GM19328 (cell line): ENCODE data around the gene KCNJ12.
"Not testable (repeated sequence)": the region's sequence is repeated elsewhere in the genome, so short reads cannot be mapped to it uniquely, and the experiment has no call there.

Source experiments
- ATAC-seq: cut with Tn5 transposase; IDR thresholded peaks from one replicate; pipeline ENCODE4 v1.9.1; 2021; ENCODE audit warnings: mild to moderate bottlenecking, moderate library complexity; ENCODE audit not compliant: unreplicated experiment

Gene KCNJ12

DNA sequence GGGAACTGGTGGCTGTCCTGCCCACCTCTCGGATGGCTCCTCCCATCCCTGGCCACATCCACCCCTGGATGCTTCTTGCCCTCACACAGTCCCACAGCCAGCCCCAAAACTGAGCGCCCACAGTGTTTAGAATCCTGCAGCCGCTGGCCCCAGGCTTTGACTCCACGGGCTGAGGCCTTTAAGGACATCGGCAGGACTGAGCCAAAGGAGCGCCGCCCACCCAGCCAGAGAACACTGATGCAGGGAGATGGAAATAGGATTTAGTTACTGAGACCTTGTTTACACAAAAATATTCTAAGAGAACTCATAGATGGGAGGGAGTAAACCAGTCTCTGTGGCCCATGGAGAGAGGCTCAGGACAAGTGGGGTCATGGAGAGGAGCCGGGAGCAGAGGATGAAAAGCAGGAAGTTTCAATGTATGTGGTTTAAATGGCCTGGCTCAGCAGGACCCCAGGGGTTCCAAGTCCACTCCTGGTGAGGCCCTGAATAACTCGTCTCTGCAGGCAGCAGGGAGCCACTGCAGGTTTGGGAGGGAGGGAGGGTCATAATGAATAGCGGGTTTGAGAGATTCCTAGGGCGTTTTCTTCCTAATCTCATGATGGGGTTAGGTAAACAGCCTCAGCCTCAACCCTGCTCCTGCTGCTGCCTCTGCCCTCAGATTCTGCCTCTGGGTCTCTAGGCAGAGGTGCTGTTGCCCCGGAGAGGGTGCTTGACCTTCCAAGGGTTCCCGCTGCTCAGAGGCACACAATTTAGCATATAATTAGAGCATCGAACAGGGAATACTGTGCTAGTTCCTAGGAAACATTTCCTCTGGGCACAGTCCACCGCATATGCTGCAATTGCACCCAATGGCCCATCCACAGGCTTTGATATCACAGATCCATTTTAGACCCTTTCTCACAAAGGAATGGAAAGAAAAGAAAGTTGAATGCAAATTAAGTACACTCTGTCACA is 61.0 kb downstream of the KCNJ12 start:
- ATAC-seq, result not testable (repeated sequence)

DNA sequence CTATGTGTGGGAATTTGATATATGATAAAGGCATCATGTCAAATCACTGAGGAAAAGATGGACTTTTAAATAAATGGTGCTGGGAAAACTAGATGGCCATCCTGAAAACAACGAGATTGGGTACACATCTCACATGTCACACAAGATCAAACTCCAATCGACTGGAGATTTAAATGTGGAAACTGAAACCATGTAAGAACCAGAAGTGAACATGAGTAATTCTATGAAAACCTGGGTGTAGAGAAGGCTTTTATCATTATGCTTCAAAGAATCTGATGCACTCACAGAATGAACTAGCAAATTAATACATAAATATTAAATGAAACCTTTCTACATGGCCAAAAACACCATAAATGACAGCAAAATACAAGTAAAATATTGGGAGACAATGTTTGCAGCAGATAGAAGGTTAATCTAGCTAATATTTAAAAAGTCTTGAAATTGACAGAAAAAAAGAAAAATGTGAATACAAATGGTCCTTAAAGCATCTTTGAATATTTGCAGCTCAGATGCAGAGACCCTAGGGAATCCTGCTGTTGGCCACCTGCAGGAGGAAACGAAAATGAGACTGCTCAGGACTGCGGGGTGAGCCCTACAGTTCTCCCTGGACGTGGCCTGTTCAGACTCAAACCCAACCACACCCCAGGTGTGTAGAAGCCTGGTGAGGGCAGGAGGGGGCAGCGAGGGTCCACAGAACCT is 62.3 kb downstream of the KCNJ12 start:
- ATAC-seq, result not testable (repeated sequence)

DNA sequence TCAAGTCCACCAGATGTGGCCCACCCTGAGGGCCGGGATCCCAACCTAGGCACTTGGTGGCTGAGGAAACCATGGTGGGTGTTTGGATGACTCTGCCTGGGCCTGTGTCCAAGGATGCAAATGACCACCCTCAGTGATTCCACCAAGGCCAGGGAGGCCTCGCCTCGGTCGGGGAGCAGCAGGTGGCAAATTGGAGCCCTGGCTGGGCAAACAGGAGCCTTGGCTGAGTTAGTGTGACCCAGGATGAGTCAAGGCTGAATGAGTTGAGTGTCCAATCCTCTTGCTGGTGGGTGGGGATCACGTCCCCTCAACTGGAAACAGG is 62.8 kb downstream of the KCNJ12 start:
- not testable (repeated sequence) for ATAC-seq

DNA sequence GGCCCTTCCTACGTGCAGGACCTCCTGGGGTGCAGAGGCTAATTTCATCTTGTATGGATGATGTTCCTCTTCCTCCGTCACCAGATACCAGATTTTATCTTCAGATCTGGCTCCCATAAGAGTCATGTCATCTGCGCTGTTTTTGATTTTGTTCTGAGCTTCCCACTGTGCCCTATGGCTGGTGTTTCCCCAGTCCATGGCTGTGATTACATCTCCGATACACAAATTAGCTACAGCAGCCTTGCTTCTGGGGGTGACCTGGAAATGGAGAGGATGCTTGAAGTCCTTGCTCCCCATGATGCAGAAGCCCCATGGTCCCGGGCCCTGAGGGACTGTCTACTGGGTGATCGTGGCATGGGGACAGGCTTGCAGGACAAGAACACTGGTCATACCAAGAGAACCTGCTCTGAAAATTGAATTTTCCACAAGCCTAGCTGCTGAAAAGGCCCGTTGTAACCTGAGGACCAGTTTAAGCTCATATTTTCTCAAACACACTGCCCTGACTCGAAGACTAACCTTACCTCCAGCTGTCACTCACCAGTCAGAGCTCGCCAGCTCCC is 69.0 kb downstream of the KCNJ12 start:
- ATAC-seq, result no peak

DNA sequence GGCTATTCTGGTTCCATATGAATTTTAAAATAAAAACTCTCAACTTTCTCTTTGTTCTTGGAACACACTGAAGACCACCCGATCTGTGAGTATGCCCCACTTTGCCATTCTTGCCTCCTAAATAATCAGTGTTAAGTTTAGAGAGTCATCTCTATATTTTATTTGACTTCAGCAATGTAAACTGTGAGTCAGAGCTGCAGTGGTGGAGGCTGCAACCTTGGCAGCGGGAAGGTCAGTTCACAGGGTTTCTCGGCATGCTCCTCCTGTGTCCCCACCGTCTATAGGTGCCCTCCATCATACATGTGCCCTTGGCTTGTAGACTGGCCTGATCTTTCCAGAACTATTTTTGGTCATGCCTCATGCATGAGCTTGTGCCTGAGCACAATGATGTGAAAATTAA is 71.4 kb downstream of the KCNJ12 start:
- ATAC-seq, result not testable (repeated sequence)

DNA sequence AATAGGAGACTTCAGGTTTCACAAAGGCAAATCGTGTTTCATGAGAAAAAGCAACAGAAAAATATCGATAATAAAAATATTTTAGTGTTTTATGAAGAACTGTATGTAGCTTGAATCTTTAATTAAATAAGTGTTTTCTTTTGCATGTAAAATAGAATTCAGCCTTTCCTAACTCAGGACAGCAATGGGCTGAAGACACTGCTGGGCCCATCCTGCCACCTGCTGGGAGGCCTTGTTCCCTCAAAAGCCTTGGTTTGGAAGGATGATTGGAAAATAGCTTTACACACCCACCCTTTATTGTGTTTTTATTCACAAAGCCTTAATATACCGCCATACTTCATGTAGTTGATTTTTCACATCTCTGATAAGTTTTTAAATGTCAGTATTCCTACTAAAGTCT is 73.7 kb downstream of the KCNJ12 start:
- ATAC-seq, result not testable (repeated sequence)

GRCh38 chr17:21451975-21452374 is 75.8 kb downstream of the KCNJ12 start:
- no peak for ATAC-seq

DNA sequence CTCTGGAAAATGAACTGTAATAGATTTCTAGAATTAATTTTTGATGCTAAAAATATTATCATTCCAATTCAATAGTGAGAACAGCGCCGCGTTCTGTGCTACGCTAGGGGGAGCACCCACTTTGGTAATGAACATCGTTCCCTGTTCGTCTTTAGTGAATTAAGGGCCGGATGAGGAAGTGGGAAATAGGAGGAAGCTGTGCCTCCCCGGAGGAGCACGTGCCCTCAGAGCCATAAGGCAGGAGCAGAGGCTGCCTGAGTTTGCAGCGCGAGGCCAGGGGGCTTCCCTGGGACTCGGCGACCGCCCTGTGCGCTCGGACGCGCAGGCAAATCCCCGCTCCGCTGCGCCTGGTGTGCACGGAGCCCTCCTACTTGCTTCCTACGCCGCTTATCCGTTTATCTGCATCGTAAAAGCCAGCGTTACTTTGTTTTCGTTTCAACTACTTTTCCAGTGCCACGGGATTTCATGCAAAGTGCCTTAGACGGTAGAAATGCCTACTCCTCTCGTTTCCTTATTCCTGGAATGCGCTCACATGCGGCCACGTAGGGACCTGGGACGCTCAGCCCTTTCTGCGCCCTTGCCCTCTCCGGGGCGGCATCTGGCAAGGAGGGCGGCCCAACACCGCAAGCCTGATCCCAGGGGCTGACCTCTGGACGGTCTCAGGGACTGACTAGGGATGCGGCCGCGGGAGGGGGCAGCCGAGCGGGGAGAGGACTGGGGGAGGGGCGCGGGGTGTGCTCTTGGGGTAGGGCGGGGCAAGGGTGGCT is 76.4 kb downstream of the KCNJ12 start:
- ATAC-seq, result no peak

DNA sequence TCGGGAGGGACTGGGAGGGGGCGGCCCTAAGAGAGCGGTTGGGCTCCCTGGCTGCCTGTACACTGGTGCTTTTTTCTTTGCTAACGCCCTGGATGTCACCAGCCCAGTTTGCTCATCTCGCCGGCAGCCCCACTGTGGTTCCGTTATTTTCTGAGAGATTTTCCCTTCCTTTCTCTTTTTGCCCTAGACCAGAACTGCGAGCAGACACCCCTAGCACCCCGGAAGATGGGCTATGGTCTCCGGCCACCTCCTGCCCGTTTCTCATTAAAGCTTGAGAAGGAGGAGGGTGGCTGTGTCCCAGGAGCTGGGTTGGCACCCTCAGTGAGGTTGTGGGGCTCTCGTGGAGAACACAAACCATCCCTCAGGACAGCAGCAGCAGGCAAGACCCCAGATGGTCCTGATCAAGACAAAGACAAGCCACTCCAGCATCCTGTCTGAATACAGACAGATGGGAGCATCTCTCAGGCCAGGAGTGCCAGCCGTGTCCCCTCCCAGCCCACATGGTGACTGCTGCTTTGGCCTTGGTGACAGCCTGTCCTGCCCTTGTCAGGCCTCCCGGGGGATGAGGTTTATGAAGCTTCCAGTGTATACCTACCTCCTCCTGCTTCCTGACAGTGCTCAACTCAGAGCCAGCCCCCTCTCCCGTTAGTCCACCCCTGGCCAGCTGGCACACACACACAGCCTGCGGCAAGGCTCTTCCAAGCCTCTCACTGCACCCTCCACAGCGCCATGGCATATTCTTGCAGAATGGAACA is 77.2 kb downstream of the KCNJ12 start:
- ATAC-seq, result no peak

GRCh38 chr17:21454006-21454405 is 77.8 kb downstream of the KCNJ12 start:
- not testable (repeated sequence) for ATAC-seq

GRCh38 chr17:21454441-21454840 is 78.3 kb downstream of the KCNJ12 start:
- no peak for ATAC-seq

DNA sequence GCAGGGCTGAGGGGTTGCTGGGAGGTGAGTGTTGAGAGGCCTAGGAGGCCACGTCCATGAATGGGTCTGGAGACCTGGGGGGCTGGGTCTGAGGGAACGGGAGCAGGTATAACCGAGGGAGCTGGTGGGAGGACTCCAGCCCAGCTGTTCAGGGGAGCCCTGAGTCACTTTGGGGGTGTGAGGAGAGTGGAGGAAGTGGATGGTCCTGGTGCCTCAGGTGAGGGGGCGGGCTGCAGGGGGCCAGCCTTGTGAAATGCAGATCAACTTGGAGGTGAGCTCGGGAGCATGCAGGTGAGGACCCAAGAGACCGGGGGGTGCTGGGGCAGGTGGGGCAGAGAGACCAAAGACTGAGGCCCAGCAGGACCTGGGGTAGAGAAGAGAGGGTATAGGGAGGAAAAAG is 79.6 kb downstream of the KCNJ12 start:
- ATAC-seq, result no peak

DNA sequence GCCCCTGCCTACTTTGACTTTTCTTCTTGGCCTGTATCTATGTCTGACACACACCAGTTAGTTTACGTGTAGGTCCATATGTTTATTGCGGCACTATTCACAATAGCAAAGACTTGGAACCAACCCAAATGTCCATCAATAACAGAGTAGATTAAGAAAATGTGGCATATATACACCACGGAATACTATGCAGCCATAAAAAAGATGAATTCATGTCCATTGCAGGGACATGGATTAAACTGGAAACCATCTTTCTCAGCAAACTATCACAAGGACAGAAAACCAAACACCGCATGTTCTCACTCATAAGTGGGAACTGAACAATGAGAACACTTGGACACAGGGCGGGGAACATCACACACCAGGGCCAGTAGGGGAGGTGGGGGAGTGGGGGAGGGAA is 80.3 kb downstream of the KCNJ12 start:
- not testable (repeated sequence) for ATAC-seq

GRCh38 chr17:21457051-21458026 is 81.2 kb downstream of the KCNJ12 start:
- ATAC-seq, result peak; percentile 86

DNA sequence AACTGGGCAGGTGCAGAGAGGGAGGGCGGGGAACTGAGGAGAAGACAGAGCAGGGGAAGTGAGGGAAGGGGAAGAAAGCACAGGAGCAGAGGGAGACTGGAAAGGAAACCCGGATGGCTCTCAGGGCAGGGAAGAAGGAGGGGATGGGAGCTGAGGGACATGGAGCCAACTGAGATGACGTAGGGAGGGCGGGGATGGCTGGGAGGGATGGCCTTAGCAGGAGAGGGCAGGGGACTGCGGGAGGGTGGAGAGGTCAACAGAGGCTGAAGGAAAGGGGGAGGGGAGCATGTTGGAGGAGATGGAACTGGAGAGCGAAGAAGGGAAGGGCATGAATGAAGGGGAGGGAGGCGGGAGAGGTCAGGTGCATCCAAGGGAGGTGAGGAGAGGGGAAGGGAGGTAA is 81.9 kb downstream of the KCNJ12 start:
- ATAC-seq, result no peak

- no peak for ATAC-seq
These were observed 83.4 kb downstream of the KCNJ12 start for GRCh38 chr17:21459536-21459935.

DNA sequence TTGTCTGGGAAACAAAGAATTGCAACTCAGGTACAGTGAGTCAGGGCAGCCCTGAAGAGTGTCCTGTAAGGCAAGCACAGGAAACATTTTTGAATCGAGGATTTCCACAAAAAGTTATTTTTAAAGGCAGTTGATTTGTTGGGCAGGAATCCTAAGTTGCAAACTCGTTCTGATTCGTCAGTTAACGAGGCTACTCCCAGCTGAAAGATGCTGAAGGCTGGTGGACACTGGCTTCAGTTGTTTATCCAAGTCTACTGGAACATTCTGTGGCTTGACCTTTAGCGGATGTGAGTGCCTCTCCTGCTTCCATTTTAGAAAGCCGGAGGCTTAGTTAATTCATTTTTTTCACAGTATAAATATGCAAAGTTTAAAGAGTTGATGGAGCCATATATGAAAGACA is 84.2 kb downstream of the KCNJ12 start:
- ATAC-seq, result no peak

DNA sequence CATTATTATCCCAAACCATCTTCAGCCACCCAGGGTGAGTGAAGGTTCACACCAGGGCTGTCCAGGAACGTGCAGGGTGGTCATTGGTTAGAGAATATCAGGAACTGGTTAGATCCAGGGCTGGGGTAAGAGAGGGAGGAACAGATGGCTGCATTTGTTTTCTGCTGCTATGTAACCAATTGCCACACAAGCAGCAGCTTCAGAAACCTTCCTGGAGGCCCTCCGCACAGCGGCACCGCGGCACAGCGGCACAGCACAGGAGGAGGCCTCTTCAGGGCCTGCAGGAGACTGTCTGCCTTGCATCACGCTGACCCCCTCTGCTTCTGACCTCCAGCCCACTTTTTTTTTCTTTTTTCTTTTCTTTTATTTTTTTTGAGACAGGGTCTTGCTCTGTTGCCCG is 86.1 kb downstream of the KCNJ12 start:
- ATAC-seq, result no peak

- no peak for ATAC-seq
These were observed 87.1 kb downstream of the KCNJ12 start for GRCh38 chr17:21463204-21463661.
